Hematopoietic multipotent progenitor cell treated with erythropoietin and hydrocortisone succinate and interleukin-3 and kit ligand, for 17 days (in vitro differentiated cells): ENCODE data around the gene CRLF3.
"Not testable (repeated sequence)": the region's sequence is repeated elsewhere in the genome, so short reads cannot be mapped to it uniquely, and the experiment has no call there.

Experiments used
- DNase-seq: peaks from one replicate; pipeline ENCODE4 v3.0.0-alpha.2; 2015; ENCODE audit warnings: low spot score

The CRLF3 gene

GRCh38 chr17:30814860-30815259 is 9.6 kb downstream of the CRLF3 start:
- not testable (repeated sequence) for DNase-seq

GRCh38 chr17:30814236-30814635 is 10.3 kb downstream of the CRLF3 start:
- DNase-seq = not testable (repeated sequence)

GRCh38 chr17:30812218-30813177 is 12.0 kb downstream of the CRLF3 start:
- DNase-seq = no peak

- no peak for DNase-seq
Measured at GRCh38 chr17:30809867-30810266, 14.6 kb downstream of the CRLF3 start.

- no peak for DNase-seq
Measured at GRCh38 chr17:30808785-30809286, 15.7 kb downstream of the CRLF3 start.

GRCh38 chr17:30807896-30808295 is 16.6 kb downstream of the CRLF3 start:
- DNase-seq = no peak

- DNase-seq = no peak
Measured at GRCh38 chr17:30805944-30806456, 18.5 kb downstream of the CRLF3 start.

- no peak for DNase-seq
Measured at GRCh38 chr17:30801671-30802070, 22.8 kb downstream of the CRLF3 start.

GRCh38 chr17:30796016-30796415 is 28.5 kb downstream of the CRLF3 start:
- DNase-seq = no peak

GRCh38 chr17:30794372-30794771 is 30.1 kb downstream of the CRLF3 start:
- no peak for DNase-seq

- DNase-seq = no peak
Measured at GRCh38 chr17:30793282-30793977, 31.1 kb downstream of the CRLF3 start.

GRCh38 chr17:30790279-30790678 is 34.2 kb downstream of the CRLF3 start:
- no peak for DNase-seq

GRCh38 chr17:30788918-30789317 is 35.6 kb downstream of the CRLF3 start:
- no peak for DNase-seq

- DNase-seq = no peak
Measured at GRCh38 chr17:30782206-30782605, 42.3 kb downstream of the CRLF3 start.

GRCh38 chr17:30780343-30780742 is 44.1 kb downstream of the CRLF3 start:
- DNase-seq = no peak

- DNase-seq = not testable (repeated sequence)
Measured at GRCh38 chr17:30768771-30769170, 55.7 kb downstream of the CRLF3 start.

- not testable (repeated sequence) for DNase-seq
Measured at GRCh38 chr17:30767641-30768404, 56.7 kb downstream of the CRLF3 start.

- DNase-seq = no peak
Measured at GRCh38 chr17:30761060-30761459, 63.4 kb downstream of the CRLF3 start.

GRCh38 chr17:30753291-30753690 is 71.2 kb downstream of the CRLF3 start:
- not testable (repeated sequence) for DNase-seq

- DNase-seq = not testable (repeated sequence)
Measured at GRCh38 chr17:30750982-30751381, 73.5 kb downstream of the CRLF3 start.

GRCh38 chr17:30747621-30748020 is 76.9 kb downstream of the CRLF3 start:
- DNase-seq = not testable (repeated sequence)

- not testable (repeated sequence) for DNase-seq
Measured at GRCh38 chr17:30742669-30743068, 81.8 kb downstream of the CRLF3 start.
